HG03558 (cell line): Measurements from ENCODE around the gene ARHGEF37.

ENCODE experiments used
- ATAC-seq: cut with Tn5 transposase; IDR thresholded peaks from one replicate; pipeline ENCODE4 v1.9.1; 2021; ENCODE audit warnings: moderate number of reproducible peaks; ENCODE audit not compliant: unreplicated experiment; ENCODE audit errors: extremely low read depth

ARHGEF37 gene

DNA sequence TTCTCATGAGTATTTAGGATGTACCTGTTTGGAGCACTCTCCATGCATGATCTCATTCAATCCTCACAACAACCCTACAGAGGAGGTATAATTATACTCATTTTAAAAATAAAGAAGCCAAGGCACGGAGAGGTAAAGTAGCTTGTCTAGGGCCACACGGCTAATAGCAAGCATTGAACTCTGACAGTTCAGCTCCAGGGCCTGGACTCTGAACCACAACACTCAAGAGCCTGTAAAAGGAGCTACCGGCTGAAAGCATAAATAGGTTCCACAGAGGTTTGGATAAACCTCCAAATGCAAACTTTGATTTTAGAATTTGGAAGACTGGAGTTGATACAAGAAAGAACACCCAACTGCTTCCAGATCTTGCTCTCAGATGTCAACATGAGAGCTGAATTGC, 41.2 kb downstream of the ARHGEF37 start:
- no peak for ATAC-seq

DNA sequence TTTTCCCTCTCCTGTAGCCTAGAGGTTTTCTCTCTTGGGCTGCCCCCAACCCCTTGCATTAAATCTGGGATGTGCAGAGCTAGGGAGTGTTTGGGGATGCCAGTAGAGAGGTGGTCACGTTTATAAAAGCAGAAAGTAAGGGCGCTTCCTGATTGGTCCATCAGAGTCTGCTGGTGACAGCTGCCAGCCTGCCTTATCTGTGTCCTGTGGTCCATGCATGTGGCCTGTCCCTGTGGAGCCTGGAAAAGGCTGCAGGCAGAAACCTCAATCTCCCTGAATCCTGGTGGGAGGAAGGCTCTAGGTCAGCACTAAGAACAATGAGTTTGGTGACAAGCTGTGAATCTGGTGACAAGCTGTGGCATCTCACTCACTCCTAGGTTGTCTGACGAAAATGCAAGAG, 42.2 kb downstream of the ARHGEF37 start:
- no peak for ATAC-seq

DNA sequence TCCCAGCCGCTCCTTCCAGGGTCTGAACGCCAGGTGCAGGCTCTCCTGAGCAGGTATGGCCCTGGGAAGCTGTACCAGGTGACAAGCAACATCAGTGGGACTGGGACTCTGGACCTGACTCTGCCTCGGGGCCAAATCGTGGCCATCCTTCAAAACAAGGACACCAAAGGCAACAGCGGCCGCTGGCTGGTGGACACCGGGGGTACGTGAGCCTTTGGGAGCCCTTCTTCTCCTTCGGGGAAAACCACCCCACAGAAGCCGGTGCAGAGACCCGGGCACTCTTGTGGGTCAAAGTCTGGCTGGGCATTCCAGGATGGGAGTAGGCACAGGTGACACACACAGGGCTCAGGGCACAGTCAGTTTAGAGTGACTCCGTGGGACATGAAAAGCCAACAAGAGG, 45.8 kb downstream of the ARHGEF37 start:
- ATAC-seq, result no peak

DNA sequence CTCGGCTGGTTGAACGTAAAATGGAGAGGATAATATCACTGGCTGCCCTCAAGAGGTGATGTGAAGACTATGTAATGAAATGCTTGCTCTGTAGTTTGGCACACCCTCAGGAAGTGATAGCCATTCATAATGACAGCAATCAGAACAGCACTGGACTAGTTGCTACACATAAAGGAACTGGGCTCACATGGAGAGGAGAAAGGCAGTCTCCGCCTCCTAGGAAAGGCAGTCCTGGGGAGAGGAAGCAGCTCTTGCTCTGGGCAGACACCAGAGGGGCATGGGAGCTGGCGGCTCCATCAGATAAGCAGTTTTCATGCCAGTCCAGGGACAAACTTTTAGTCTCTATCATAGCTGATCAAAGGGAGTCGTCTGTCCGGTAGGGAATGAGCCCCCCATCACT, 46.9 kb downstream of the ARHGEF37 start:
- ATAC-seq, result no peak

DNA sequence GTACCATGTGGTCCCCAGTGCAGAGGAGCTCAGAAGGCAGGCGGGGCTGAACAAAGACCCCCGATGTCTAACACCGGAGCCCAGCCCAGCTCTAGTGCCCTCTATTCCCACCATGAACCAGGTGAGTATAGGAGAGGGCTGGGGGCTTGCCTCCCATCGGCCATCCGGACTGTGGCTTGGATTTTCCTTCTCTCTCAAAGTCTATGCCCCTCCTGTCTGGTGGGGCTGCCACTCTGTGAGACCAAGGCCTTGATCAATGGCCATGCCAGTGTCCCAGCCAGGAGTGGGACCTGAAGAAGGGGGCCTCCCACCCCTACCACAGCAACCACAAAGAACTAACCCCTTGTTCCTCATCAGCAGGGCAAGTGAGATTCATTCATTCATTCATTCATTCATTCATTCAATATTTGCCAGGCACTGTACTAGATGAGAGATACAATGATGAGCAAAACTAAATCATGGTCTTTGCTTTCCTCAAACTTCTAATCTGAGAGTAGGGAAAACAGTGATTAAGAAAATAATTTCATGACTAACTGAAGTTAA, 47.6 kb downstream of the ARHGEF37 start:
- ATAC-seq, result no peak

DNA sequence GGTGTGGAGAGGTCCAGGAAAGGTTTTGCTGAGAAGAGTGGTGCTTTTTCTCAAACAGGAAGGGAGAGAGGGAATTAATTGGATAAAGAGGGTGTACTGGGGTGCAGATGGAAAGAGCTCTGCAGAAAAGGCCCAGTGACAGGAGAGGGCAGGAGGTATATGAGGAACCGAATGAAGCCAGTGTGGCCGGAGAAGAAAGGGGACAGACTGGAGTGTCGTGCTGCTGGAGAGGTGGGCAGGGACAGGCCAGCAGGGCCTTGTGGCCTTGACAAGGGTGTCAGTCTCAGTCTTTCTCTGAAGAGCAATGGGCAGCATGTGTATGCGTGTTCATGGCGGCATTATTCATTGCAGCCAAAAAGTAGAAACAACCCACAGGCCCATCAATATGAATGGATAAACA, 48.1 kb downstream of the ARHGEF37 start:
- ATAC-seq, result no peak

DNA sequence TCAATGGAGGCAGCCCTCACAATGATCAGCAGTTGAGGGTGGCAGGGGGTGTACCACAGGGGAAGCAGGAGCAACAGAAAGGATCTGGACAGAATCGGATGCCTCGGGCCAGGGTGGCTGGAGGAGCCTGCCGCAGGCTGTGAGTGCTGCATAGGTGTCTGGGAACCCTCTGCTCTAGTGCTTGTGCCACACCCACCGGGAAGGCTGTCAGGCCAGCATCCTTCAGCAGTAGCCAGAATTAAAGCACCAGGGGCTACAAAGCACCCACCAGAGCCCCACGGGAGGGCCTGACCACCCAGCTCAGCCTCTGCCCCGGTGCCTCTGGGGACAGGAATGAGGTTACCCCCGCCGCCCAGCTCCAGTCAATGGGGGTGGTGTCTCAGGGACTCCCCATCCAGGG, 49.0 kb downstream of the ARHGEF37 start:
- no peak for ATAC-seq

DNA sequence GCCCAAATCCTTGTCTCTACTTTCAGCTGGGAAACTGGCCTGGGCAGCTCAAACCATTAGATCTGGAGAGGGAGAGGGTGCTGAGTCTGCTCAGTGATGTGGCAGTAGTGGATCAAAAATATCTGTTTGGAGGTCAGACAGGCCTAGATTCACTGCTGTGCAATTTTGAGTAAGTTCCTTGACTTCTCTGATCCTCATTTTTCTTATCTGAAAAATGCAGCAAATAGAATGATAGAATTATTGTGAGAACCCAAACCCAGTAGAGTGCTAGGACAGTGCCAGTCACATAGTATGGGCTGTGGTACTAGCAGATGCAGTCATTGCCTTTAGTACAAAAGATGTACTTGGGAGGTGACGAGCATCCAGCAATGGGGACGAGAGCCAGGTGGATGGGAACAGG, 50.2 kb downstream of the ARHGEF37 start:
- ATAC-seq, result no peak

DNA sequence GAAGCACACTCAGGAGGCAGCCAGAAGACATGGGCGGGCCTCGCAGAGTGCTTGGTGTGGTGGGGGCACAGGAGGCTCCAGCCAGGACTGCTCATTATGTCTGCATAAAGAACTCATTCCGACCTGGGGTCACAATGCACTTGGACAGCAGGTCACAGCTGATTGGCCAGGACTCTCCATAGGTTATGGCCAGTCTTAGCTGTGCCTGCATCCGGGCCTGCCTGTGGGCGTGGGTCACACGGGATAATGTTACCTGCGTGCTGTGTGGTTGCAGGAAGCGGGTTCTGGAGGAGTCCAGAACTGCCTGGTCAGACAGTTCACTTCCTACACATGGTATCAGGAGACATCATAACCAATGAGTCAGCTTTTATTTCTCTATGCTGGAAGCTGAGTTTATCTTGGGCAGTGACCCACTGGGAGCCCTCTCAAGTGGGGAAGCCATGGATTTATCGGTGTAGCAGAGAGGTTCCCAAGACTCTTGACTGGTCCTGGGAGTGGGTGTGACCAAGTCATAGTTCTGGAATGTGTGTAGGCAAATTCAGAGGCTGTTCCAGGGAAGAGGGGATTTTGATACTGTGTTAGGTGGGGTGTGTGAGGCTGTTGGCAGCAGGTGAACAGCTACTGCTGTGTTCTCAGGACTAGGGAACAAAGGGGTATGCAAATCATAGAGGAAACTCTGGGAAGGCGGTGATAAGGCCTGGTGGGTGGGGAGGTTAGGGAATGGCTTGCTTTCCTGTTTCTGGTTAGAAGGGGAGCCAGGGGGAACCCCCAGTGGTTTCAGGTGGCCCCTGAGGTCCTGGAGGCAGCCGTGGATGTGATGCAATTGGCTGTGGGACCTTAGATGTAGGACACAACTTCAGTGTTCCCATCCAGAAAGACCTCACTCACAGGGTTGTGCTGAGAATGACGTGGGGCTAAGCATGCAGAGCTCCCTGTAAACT, 51.3 kb downstream of the ARHGEF37 start:
- no peak for ATAC-seq

DNA sequence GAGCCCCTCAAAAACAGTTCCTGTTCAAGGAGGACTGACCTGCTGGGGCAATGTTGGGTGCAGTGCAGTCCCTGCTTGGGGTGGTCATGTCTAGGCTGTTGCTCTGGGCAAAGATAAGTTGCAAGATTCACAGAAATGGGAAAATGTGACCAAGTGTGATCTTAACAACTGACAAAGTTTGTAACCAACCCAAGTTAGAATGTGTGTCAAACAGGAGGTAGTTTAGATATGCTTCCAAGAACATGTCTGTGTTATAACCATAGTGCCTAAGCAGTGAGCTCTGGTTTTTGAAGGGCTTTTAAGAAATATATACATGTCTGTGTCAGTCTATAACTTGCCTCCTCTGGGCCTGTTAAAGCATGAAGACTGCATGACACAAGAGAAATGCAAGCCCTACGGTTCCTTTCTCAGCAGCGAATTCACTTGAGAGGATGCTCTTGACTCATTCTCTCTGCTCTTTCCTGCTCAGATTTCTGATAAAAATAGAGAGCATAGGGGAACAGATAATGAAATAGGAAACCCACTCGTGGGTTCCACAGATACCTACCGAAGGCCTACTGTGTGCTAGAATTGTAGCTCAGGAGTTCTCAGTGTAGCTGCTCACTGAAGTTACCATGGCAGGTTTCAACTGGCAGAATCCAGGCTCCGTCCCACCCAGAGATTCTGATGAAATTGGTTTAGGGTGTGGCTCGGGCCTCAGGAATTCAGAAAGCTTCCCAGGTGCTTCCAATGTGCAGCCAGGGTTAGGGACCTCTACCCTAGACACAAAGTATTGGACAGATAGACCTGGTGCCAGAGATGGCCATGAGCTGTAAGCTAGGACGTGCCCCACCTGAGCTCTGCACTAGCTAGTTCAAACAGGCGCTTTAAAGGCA, 52.4 kb downstream of the ARHGEF37 start:
- ATAC-seq, result no peak

DNA sequence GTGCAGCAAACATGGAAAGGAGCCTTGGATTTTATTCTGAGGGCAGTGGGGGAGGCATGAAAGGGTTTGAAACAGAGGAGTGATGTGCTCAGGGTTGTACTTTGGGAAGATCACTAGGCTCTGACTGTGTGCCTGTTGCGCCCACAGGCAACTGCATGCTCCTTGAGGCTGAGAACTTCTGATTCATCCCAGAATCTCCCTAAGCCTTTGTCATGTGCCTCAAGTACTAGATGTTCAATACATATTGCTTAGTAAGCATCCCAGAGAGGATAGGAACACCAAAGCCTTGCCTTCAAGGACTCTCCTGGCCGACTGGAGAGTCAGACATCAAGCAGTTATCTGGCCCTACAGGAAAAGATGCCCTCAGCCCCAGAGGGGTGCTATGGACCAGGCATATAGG, 54.1 kb downstream of the ARHGEF37 start:
- ATAC-seq, result no peak

DNA sequence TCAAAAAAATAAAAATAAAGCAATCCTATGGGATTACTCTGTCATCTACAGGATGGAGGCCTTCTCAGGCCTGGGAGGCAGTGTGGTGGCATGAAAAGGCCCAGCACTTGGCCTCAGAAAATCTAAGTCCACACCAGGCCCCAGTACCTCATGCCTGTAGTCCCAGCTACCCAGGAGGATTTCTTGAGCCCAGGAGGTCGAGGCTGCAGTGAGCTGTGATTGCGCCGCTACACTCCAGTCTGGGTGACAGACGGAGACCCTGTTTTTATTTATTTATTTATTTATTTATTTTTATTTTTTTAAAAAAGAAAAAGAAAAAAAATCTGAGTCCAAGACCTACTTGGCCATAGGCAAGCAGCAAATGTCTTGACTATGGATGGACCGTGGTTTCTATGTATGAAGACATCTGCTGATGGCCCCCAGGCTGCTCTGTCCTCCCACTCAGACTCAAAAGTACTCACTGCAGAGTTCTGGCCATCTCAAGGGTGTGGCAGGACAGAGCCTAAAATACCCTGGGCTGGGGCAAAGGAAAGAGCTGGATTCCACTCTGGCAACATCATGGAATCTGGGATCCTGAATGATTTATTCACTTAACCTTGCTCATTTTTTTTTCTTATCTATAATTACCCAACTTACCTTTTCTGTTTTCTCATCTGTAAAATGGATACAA, 55.0 kb downstream of the ARHGEF37 start:
- ATAC-seq, result no peak

DNA sequence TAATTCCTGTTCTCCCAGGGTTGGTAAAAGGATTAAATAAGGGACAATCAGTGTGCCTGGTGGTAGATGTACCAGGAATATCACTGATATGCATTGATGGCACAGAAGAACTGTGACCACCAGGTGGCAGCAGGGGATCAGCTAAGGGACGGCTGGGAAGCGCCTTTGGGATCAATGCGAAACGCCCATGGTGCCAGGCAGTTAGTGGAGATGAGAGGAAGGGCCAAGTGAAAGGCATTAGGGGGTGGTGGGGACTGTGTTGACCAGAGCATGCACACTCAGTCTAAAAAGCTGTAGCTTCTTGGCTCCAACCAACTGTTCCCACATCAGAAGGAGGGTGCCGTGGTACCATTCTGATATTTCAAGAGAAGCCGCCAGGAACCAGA, 55.6 kb downstream of the ARHGEF37 start:
- no peak for ATAC-seq

DNA sequence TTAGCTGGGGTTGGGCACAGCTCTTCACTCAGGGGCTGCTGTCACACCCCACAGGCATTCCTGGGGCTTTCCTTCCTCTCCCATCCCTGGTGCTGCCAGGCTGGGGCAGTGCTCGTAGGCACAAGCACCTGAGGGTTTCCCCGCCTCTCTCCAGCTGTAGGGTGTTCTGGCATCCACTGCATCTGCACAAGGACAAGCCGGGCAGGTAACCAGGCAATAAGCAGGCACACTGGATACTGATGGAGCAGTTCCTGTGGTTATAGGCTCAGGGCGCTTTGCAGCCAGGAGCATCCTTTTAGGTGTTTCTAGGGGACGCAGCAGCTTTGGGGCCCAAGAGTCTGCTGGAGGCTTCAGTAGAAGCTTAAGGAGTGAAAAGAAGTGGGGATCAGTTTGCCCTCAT, 56.8 kb downstream of the ARHGEF37 start:
- no peak for ATAC-seq

DNA sequence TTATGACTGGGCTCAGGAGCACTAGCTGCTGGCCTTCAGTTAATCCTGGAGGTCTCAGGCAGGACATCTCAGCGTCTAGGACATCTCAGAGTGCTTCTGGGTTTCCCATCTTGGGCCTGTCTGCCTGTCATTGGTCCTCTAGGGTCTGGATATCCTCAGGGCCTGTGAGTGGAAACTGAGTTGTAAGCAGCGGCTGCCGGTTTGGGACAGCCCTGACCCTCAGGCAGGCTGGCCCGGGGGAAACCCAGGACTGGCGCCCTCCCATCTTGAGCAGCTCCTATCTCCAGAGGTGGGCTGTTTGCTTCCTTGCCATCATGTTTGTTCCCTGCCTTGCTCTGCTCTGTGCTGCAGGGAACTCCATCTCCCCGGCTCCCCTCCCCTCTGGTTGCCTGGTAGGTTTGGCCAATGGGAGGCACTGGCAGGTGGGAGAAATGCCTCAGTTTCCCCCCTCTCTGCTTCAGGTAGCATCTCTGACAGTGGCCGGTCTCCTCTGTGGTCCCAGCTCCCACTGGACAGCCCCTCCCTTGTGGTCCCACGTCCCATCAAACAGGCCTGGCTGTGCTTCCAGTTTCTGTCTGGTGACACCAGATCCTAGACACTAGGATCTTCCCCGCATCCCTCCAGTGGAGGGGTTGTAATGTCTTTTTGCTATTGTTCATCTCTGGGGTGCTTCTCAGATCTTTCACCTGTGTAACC, 57.4 kb downstream of the ARHGEF37 start:
- no peak for ATAC-seq

DNA sequence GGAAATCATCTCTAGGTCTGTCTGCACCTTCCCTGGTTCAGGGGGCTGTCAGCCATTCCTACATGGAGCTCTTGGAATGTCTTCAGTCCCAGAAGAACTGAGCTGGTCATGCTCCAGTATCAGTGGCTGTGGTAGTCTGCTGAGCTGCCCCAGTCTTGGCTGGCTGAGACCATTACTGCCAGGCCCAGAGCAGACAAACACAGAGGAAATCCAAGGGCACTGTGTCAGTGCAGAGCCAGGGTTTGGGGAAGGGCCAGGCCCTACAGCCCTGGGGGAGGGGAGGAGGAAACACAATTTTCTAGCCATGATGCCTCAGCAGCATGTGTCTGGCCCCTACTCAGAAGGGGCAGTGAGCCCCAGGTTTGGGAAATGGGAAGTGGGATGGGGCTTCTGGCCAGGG, 58.4 kb downstream of the ARHGEF37 start:
- no peak for ATAC-seq

DNA sequence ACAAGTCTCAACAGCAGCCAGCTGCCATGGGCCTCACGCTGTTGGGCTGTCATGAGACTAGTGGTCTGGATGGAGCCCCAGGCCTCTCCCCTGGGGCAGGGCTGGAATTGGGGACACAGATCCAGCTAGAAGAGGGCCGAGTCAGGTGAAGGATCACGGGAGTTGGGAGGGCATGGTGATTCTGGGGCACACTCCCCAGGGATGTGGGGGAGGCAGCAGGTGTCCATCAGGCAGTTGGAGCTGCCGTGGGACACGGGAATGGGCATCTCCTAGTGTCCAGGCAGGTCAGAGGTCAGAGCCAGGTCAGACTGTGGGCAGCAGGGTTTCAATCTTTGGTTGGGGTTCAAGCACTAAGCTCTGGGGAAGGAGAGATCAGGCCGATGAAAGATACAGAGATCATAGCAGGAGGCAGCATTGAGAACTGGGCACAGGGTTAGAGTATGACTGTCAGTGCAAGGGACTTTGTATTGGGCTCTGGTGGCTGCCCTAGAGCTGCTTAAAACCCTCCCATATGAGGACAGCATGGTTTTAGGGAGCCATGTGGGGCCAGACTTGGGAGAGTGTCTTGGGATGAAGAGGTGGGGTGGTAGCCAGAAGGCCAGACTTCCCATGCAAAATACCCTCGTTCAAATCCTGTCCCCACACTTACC, 59.2 kb downstream of the ARHGEF37 start:
- no peak for ATAC-seq

DNA sequence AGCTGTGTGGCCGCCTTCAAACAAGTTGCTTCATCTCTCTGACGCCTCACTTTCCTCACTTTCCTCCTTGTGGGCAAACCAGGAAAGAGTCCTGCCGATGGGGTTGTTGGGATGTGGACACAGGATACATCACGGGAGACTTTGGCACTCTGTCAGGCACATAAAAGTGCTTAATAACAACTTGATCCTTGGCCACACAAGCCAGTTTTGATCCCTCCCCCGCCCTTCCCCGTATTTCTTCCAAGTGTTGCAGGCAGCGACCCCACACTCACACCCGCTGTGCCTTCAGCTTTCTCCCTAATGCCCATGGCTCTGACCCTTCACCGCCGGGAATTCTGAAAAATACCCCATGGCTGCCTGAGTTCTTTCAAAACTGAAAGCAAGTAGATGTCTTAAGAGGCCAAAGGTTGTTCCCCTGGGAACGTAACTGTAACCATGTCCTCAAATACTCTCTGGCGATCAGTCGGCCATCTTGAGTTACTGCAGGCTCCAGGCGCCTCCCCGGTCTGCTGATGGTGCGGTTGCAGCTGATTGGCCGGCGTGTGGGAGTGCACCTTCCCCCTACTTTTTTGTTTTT, 59.8 kb downstream of the ARHGEF37 start:
- no peak for ATAC-seq

DNA sequence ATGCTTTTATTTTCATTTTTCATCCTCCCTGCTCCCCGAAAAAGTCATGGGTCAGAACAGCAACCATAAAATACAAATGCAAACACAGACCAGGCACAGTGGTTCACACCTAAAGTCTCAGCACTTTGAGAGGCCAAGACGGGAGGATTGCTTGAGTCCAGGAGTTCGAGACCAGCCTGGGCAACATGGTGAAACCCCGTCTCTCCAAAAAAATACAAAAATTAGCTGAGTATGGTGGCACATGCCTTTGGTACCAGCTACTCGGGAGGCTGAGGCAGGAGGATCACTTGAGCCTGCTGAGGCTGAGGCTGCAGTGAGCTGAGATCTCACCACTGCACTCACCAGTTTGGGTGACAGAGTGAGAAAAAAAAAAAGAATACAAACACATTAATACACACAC, 60.3 kb downstream of the ARHGEF37 start:
- ATAC-seq, result no peak
